ENCODE measurements around the gene PNP. TPM values are rescaled to one million over a fixed set of nuclear protein-coding genes. Genes with fewer than 3 reads are reported as not detected.

Gene PNP
- total and polyA plus RNA-seq, 3 donors from 2014 or later, result 13.6 to 21.8 (median 18.9) TPM

DNA sequence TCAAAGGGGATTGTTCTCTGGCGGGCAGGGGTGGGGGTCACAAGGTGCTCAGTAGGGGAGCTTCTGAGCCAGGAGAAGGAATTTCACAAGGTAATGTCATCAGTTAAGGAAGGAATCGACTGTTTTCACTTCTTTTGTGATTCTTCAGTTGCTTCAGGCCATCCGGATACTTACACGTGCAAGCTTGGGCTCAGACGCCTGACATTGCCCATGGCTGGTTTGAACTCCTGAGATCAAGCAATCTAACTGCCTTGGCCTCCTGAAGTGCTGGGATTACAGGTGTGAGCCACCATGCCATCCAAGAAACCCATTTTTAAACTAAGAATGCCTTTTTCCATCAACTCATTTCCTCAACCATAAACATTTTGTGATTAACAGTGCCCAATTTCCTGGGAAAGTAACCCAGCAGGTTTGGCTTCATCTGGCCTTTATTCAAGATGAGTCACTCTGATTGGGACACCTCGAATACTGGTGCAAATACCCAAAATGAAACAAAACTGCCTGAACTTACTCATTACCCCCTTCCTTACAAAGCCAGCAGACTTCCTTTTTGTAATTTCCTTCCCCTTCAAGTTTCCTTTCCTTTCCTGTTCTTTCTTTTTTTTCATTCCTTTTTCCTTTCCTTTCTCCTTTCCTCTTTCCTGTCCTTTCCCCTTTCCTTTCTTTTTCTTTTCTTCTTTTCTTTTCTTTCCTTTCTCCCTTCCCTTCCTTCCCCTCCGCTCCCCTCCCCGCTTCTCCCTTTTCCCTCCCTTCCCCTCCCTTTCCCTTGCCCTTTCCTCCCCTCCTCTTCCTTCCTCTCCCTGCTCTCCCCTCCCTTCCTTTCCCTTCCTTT is 25.9 kb downstream of the PNP start:
- no peak overlapping the region for H3K4me3 ChIP-seq
- no peaks in the 10 kb centered on the region for H3K27me3 ChIP-seq
- 81% methylated on average over 8 of the region's 8 CpGs for WGBS, 2 donors
- no peaks in the 10 kb centered on the region for H3K36me3 ChIP-seq (ENCODE audit: low read depth, missing control alignments)
- no peaks in the 10 kb centered on the region for H3K4me1 ChIP-seq
- no peak for DNase-seq
- no peak for TF ChIP-seq POLR2A (IDR thresholded peaks at IDR 0.05)
- TF ChIP-seq, protein P1, sequence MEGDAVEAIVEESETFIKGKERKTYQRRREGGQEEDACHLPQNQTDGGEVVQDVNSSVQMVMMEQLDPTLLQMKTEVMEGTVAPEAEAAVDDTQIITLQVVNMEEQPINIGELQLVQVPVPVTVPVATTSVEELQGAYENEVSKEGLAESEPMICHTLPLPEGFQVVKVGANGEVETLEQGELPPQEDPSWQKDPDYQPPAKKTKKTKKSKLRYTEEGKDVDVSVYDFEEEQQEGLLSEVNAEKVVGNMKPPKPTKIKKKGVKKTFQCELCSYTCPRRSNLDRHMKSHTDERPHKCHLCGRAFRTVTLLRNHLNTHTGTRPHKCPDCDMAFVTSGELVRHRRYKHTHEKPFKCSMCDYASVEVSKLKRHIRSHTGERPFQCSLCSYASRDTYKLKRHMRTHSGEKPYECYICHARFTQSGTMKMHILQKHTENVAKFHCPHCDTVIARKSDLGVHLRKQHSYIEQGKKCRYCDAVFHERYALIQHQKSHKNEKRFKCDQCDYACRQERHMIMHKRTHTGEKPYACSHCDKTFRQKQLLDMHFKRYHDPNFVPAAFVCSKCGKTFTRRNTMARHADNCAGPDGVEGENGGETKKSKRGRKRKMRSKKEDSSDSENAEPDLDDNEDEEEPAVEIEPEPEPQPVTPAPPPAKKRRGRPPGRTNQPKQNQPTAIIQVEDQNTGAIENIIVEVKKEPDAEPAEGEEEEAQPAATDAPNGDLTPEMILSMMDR (IDR thresholded peaks at IDR 0.05), result no peak
- H3K9me3 ChIP-seq, result no peaks in the 10 kb centered on the region
- intact Hi-C loops (cut with DNase I; ENCODE audit: low total_unique reads), result no loop called here
- H3K27ac ChIP-seq, result no peak overlapping the region

DNA sequence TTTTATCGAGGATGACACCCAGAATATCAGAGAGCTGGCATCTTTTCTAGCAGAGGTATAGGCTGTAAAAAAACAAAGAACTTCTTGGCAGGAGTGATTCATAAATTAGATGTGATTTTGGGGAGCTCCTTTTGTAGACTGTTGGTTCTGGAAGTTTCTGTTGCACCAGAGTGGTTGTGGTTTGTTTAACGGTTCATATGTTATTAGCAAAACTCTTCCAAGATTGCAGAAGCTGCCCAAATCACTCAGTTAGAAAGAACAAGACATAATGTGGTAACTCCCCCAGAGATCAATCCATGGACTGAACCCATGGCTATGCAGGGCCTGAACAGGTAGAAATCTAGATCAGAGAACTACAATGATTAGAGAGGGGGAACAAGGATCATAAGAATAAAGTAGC is 29.4 kb downstream of the PNP start:
- TF ChIP-seq, protein P1 (IDR thresholded peaks at IDR 0.05), result no peak
- no peak for TF ChIP-seq POLR2A (IDR thresholded peaks at IDR 0.05)
- no peak overlapping the region for H3K27ac ChIP-seq
- intact Hi-C loops (cut with DNase I; ENCODE audit: low total_unique reads), result no loop called here
- H3K9me3 ChIP-seq, result no peaks in the 10 kb centered on the region
- no peaks in the 10 kb centered on the region for H3K4me1 ChIP-seq
- DNase-seq, result no peak
- no peak overlapping the region for H3K4me3 ChIP-seq
- H3K36me3 ChIP-seq (ENCODE audit: low read depth, missing control alignments), result no peaks in the 10 kb centered on the region
- H3K27me3 ChIP-seq, result no peaks in the 10 kb centered on the region
- 82 to 87% methylated on average over 2 of the region's 2 CpGs for WGBS, 2 donors

DNA sequence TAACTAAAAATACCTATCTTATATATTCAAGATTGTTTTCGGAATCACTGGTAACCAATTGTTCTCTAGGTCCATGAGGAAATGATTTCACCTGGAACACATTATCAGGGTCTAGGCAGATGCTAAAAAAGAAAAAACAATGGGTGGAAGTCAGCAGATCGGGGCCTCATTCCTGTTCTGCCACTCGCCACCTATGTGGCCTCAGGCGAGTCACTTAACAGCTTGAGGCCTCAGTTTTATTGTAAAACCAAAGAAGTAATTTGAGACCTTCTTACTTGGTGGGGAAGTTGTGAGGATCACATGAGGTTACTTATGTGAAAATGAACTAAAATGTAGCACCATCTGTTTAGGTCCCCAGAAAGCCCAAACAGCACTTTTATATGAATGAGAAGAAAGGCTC is 29.9 kb downstream of the PNP start:
- Histone ChIP-seq H3K9me3 (no peaks in the 10 kb centered on the region), H3K4me3 (no peak overlapping the region), H3K27me3 (no peaks in the 10 kb centered on the region), H3K27ac (no peak overlapping the region), H3K36me3 (ENCODE audit: low read depth, missing control alignments) (no peaks in the 10 kb centered on the region), H3K4me1 (no peaks in the 10 kb centered on the region)
- TF ChIP-seq POLR2A (IDR thresholded peaks at IDR 0.05), result no peak
- TF ChIP-seq, protein P1 (IDR thresholded peaks at IDR 0.05), result no peak
- DNase-seq, result no peak
- intact Hi-C loops (cut with DNase I; ENCODE audit: low total_unique reads), result no loop called here
- 63 to 78% methylated on average over 4 of the region's 4 CpGs for WGBS, 2 donors

DNA sequence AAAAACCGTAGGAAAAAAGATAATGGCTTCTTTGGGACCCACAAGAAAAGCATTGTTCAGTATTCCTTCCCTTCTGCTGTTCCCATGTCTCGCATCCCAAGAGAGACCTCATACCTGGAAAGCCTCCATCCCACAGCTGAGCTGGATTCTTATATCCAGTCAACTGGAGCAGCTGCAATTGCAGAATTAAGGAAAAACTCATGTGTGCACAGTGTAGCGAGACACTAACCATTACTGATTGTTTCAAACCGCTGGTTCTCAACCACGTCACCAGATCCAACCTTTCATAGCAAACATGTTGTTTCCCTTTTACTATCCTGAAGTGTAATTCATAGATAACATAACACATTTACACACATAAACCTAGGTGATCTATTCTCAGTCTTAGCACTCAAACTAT is 30.7 kb downstream of the PNP start:
- no peaks in the 10 kb centered on the region for H3K4me1 ChIP-seq
- no peaks in the 10 kb centered on the region for H3K36me3 ChIP-seq (ENCODE audit: low read depth, missing control alignments)
- intact Hi-C loops (cut with DNase I; ENCODE audit: low total_unique reads), result no loop called here
- no peaks in the 10 kb centered on the region for H3K9me3 ChIP-seq
- TF ChIP-seq POLR2A (IDR thresholded peaks at IDR 0.05), result no peak
- TF ChIP-seq, protein P1 (IDR thresholded peaks at IDR 0.05), result no peak
- H3K27me3 ChIP-seq, result no peaks in the 10 kb centered on the region
- WGBS, 2 donors, result 87 to 91% methylated on average over 5 of the region's 5 CpGs
- no peak for DNase-seq
- H3K27ac ChIP-seq, result no peak overlapping the region
- no peak overlapping the region for H3K4me3 ChIP-seq

DNA sequence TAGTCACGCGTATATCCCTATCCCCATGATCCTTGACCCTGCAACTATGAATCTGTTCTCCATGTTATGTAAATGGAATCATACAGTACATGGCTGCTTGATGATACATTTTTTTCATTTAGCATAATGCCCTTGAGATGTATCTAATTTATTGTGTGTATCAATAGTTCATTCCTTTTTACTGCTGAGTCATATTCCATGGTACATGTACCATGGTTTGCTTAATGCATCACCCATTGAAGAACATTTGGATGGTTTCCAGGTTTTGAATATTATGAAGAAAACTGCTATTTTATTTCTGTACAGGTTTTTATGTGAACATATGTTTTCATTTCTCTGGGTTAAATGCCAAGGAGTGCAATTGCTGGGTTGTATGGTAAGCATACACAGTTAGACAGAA is 32.1 kb downstream of the PNP start:
- Histone ChIP-seq H3K9me3 (no peaks in the 10 kb centered on the region), H3K4me3 (no peak overlapping the region), H3K4me1 (no peaks in the 10 kb centered on the region), H3K36me3 (ENCODE audit: low read depth, missing control alignments) (no peaks in the 10 kb centered on the region), H3K27me3 (no peaks in the 10 kb centered on the region), H3K27ac (no peak overlapping the region)
- TF ChIP-seq, protein P1 (IDR thresholded peaks at IDR 0.05), result no peak
- no peak for TF ChIP-seq POLR2A (IDR thresholded peaks at IDR 0.05)
- DNase-seq, result no peak
- intact Hi-C loops (cut with DNase I; ENCODE audit: low total_unique reads), result no loop called here
- 93 to 97% methylated on average over 2 of the region's 2 CpGs for WGBS, 2 donors
